BJ (cell line): ENCODE results near the gene XPR1. TPM values are rescaled to one million over a fixed set of nuclear protein-coding genes. Genes with fewer than 3 reads are reported as not detected.

ENCODE experiments used
- CTCF ChIA-PET: fragments of 350-600 bp; formaldehyde crosslinking; extraction: SDS; loops from one replicate; lab custom pipeline; 2021; ENCODE audit warnings: antibody characterized with exemption, inconsistent platforms; lab: Yijun Ruan, JAX
- POLR2A ChIA-PET: fragments of 300-600 bp; sonication (Branson Sonifier 250); formaldehyde crosslinking; extraction: SDS; loops from one replicate; lab custom pipeline; 2021; ENCODE audit warnings: antibody characterized with exemption; lab: Charles Lee
- DNase-seq: peaks from one replicate; pipeline ENCODE4 v3.0.0-alpha.2; 2011; ENCODE audit warnings: low read depth
- H3K27me3 ChIP-seq: 2 replicates; pipeline ENCODE4 v1.6.0; 2011; ENCODE audit warnings: low read length; ENCODE audit not compliant: control insufficient read depth, insufficient read depth
- H3K36me3 ChIP-seq: 2 replicates; pipeline ENCODE4 v1.5.1; 2011; ENCODE audit warnings: low read length; ENCODE audit not compliant: control insufficient read depth, insufficient read depth
- H3K4me3 ChIP-seq: 2 replicates; pipeline ENCODE4 v1.5.1; 2011; ENCODE audit warnings: low read depth, mild to moderate bottlenecking, control low read depth, low read length
- CTCF ChIP-seq: IDR thresholded peaks from 2 replicates; pipeline ENCODE4 v1.5.1; 2011; ENCODE audit warnings: low read depth, mild to moderate bottlenecking, control low read depth, inconsistent platforms, low read length, moderate library complexity; ENCODE audit not compliant: insufficient read depth
- polyA plus RNA-seq: library from polyadenylated mRNA; depleted of rRNA; stranded (reverse); fragments of >200 nt; gene quantifications from 2 replicates; pipeline ENCODE4 v1.2.3, GENCODE V29; 2011

XPR1 gene
- polyA plus RNA-seq, 1 experiment = 17.3 TPM

GRCh38 chr1:180628646-180629045 is 3.2 kb upstream of the XPR1 start:
- no peak for DNase-seq
- Histone ChIP-seq H3K27me3 (no peaks in the 10 kb centered on the region), H3K4me3 (no peak overlapping the region), H3K36me3 (no peaks in the 10 kb centered on the region)
- ChIA-PET POLR2A (no interaction called here), CTCF (interaction anchor here (0.6 to 0.7 kb wide), 2 partner anchors 109 to 467 kb away, joined by 3 read pairs; no protein-coding TSS in a partner anchor)
- no peak for TF ChIP-seq CTCF

- POLR2A ChIA-PET = interaction anchor here (0.5 kb wide), 1 partner anchor 49 kb away, joined by 3 read pairs; no protein-coding TSS in a partner anchor
Observed at GRCh38 chr1:180630408-180631193, 1.2 kb upstream of the XPR1 start.

GRCh38 chr1:180631194-180631765 is 542 bp upstream of the XPR1 start:
- no peak overlapping the region for H3K4me3 ChIP-seq
- DNase-seq = no peak
- POLR2A ChIA-PET = no interaction called here

More at GRCh38 chr1:180630408-180631193, 1.2 kb upstream of the XPR1 start:
- no peak for TF ChIP-seq CTCF
- Histone ChIP-seq H3K36me3 (no peaks in the 10 kb centered on the region), H3K4me3 (no peak overlapping the region), H3K27me3 (no peaks in the 10 kb centered on the region)
- DNase-seq = no peak
- CTCF ChIA-PET = interaction anchor here (1.1 to 1.9 kb wide), 3 partner anchors 8 to 512 kb away, joined by 3 to 6 read pairs (median 4); no protein-coding TSS in a partner anchor

GRCh38 chr1:180632326-180633056 is 669 bp downstream of the XPR1 start:
- Histone ChIP-seq H3K36me3 (no peaks in the 10 kb centered on the region), H3K27me3 (no peaks in the 10 kb centered on the region), H3K4me3 (peak overlapping the region; percentile 99)
- peak; percentile 39 for TF ChIP-seq CTCF
- ChIA-PET POLR2A (no interaction called here), CTCF (interaction anchor here (0.6 to 1.9 kb wide), 4 partner anchors 10 to 504 kb away, joined by 3 to 6 read pairs (median 3); no protein-coding TSS in a partner anchor)
- DNase-seq = no peak

More at GRCh38 chr1:180631194-180631765, 542 bp upstream of the XPR1 start:
- H3K27me3 ChIP-seq = no peaks in the 10 kb centered on the region
- no peaks in the 10 kb centered on the region for H3K36me3 ChIP-seq
- CTCF ChIA-PET = interaction anchor here (1.0 to 1.9 kb wide), 5 partner anchors 9 to 511 kb away, joined by 3 to 6 read pairs (median 3); no protein-coding TSS in a partner anchor
- no peak for TF ChIP-seq CTCF
